Tibial nerve (tissue), 4 donors: ENCODE data around the gene MTA3. TPM values are rescaled to one million over a fixed set of nuclear protein-coding genes. Genes with fewer than 3 reads are reported as not detected.

Experiments used
- DNase-seq, 2 donors: peaks; one replicate each; pipeline ENCODE4 v3.0.0-alpha.2; 2019; ENCODE audit warnings: low spot score in 2 of 2
- H3K27ac ChIP-seq, 4 donors: fragments of 200-600 bp; sonication (generic) in 3 of 4; one replicate each; pipeline ENCODE4 v1.5.1; 2017 to 2019; ENCODE audit warnings: mild to moderate bottlenecking in 1 of 4
- H3K27me3 ChIP-seq, 2 donors: fragments of 200-600 bp; sonication (generic) in 1 of 2; one replicate each; pipeline versions ENCODE4 v1.5.1 to v1.6.0; 2017 to 2019
- H3K36me3 ChIP-seq, 3 donors: fragments of 200-600 bp; sonication (generic); one replicate each; pipeline ENCODE4 v1.5.1; 2018 to 2019
- H3K4me1 ChIP-seq, 4 donors: fragments of 200-600 bp; sonication (generic) in 3 of 4; one replicate each; pipeline ENCODE4 v1.5.1; 2017 to 2019
- H3K4me3 ChIP-seq, 4 donors: fragments of 200-600 bp; sonication (generic) in 3 of 4; one replicate each; pipeline ENCODE4 v1.5.1; 2017 to 2019; ENCODE audit warnings: mild to moderate bottlenecking in 1 of 4, moderate library complexity in 1 of 4
- H3K9me3 ChIP-seq, 4 donors: fragments of 200-600 bp; sonication (generic) in 3 of 4; one replicate each; pipeline ENCODE4 v1.5.1; 2017 to 2019
- CTCF ChIP-seq, 5 experiments: fragments of 200-600 bp in 3 of 5; fragments of 450-650 bp in 2 of 5; sonication (generic) in 3 of 5; IDR thresholded peaks; one replicate each; pipeline ENCODE4 v1.5.1; 2016 to 2019; ENCODE audit warnings: antibody characterized with exemption in 5 of 5, mild to moderate bottlenecking in 3 of 5, moderate library complexity in 2 of 5
- EP300 ChIP-seq, 2 donors: sonication (generic); formaldehyde crosslinking; IDR thresholded peaks; one replicate each; pipeline ENCODE4 v1.6.1; 2017; ENCODE audit warnings: antibody characterized with exemption in 2 of 2, mild to moderate bottlenecking in 1 of 2
- POLR2A ChIP-seq, 2 donors: fragments of 450-650 bp; IDR thresholded peaks; one replicate each; pipeline ENCODE4 v1.6.1; 2017; ENCODE audit warnings: antibody characterized with exemption in 2 of 2, mild to moderate bottlenecking in 2 of 2, moderate library complexity in 2 of 2
- WGBS, 2 donors: methylation state at CpG; one replicate each; pipeline ENCODE4 v1.1.5; 2018; 5-methylcytosine and 5-hydroxymethylcytosine counted together
- total RNA-seq, 4 donors: library from RNA; depleted of rRNA; stranded (reverse); fragments of >200 nt; gene quantifications; one replicate each; pipeline ENCODE4 v1.1.0, GENCODE V29; 2016

The MTA3 gene
- total RNA-seq, 4 donors from 2014 or later = 33.1 to 47.0 (median 42.5) TPM

- no peaks in the 10 kb centered on the region for H3K9me3 ChIP-seq
- no peak for DNase-seq
- TF ChIP-seq CTCF (IDR thresholded peaks at IDR 0.05) = no peak
- TF ChIP-seq POLR2A (IDR thresholded peaks at IDR 0.05) = no peak
- TF ChIP-seq EP300 (IDR thresholded peaks at IDR 0.05) = no peak
- H3K27me3 ChIP-seq = no peaks in the 10 kb centered on the region
- WGBS, 2 donors = 89 to 93% methylated on average over 27 of the region's 27 CpGs
- H3K27ac ChIP-seq = no peak overlapping the region
- no peaks in the 10 kb centered on the region for H3K4me1 ChIP-seq
- H3K4me3 ChIP-seq = no peak overlapping the region
- no peaks in the 10 kb centered on the region for H3K36me3 ChIP-seq
Observed at GRCh38 chr2:42547446-42548295, 20.8 kb upstream of the MTA3 start.

GRCh38 chr2:42550870-42551269, 17.6 kb upstream of the MTA3 start:
- DNase-seq = no peak
- H3K27ac ChIP-seq = no peak overlapping the region
- TF ChIP-seq EP300 (IDR thresholded peaks at IDR 0.05) = no peak
- TF ChIP-seq CTCF (IDR thresholded peaks at IDR 0.05) = no peak
- TF ChIP-seq POLR2A (IDR thresholded peaks at IDR 0.05) = no peak
- H3K9me3 ChIP-seq = no peaks in the 10 kb centered on the region
- WGBS, 2 donors = 95% methylated on average over 6 of the region's 6 CpGs
- H3K36me3 ChIP-seq = no peaks in the 10 kb centered on the region
- H3K27me3 ChIP-seq = no peaks in the 10 kb centered on the region
- H3K4me1 ChIP-seq = no peaks in the 10 kb centered on the region
- H3K4me3 ChIP-seq = no peak overlapping the region

DNA sequence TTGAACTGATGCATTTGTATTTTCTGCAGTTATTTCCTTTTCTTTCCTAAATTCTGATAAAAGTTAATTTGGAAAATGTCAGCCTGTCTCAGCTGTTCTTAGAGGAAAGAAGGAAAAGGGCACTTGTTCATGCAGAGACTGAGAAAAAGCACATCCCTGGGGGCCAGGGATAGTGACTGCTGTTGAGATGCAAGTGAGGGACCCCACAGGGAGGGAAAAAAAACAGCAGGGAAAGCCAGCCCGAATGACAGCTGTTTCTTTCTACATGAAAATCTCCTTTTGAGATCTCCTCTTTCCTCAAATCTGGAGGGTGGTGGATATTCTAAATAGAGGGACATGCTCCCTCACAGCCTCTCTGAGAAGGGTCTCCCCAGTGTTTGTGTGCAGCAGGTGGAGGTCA, 14.0 kb upstream of the MTA3 start:
- Histone ChIP-seq H3K4me3 (no peak overlapping the region), H3K27me3 (no peaks in the 10 kb centered on the region), H3K9me3 (no peaks in the 10 kb centered on the region), H3K27ac (no peak overlapping the region), H3K36me3 (no peaks in the 10 kb centered on the region), H3K4me1 (no peaks in the 10 kb centered on the region)
- 20 to 33% methylated on average over 1 of the region's 1 CpG for WGBS, 2 donors
- no peak for DNase-seq
- TF ChIP-seq EP300 (IDR thresholded peaks at IDR 0.05) (no peak), POLR2A (IDR thresholded peaks at IDR 0.05) (no peak), CTCF (IDR thresholded peaks at IDR 0.05) (no peak)

- TF ChIP-seq EP300 (IDR thresholded peaks at IDR 0.05) = no peak
- TF ChIP-seq CTCF (IDR thresholded peaks at IDR 0.05) = no peak
- TF ChIP-seq POLR2A (IDR thresholded peaks at IDR 0.05) = no peak
- no peaks in the 10 kb centered on the region for H3K9me3 ChIP-seq
- no peak overlapping the region for H3K4me3 ChIP-seq
- no peaks in the 10 kb centered on the region for H3K4me1 ChIP-seq
- DNase-seq = no peak
- no peaks in the 10 kb centered on the region for H3K36me3 ChIP-seq
- H3K27me3 ChIP-seq = no peaks in the 10 kb centered on the region
- WGBS, 2 donors = 65 to 70% methylated on average over 6 of the region's 6 CpGs
- H3K27ac ChIP-seq = no peak overlapping the region
Observed at GRCh38 chr2:42556315-42556890, 12.0 kb upstream of the MTA3 start.

GRCh38 chr2:42557306-42557705, 11.1 kb upstream of the MTA3 start:
- DNase-seq = no peak
- no peaks in the 10 kb centered on the region for H3K36me3 ChIP-seq
- no peak for TF ChIP-seq POLR2A (IDR thresholded peaks at IDR 0.05)
- no peak for TF ChIP-seq CTCF (IDR thresholded peaks at IDR 0.05)
- TF ChIP-seq EP300 (IDR thresholded peaks at IDR 0.05) = no peak
- H3K27ac ChIP-seq = no peak overlapping the region
- H3K9me3 ChIP-seq = no peaks in the 10 kb centered on the region
- no peaks in the 10 kb centered on the region for H3K4me1 ChIP-seq
- H3K4me3 ChIP-seq = no peak overlapping the region
- WGBS, 2 donors = 47 to 55% methylated on average over 5 of the region's 5 CpGs
- H3K27me3 ChIP-seq = no peaks in the 10 kb centered on the region
